Activated CD4-positive, alpha-beta T cell treated with anti-CD3 and anti-CD28 coated beads, Interleukin-2, amount 10 ng/mL, durations not matched to agents 7 days and 5 days (primary cell): ENCODE measurements around the gene RSRC1. TPM values are rescaled to one million over a fixed set of nuclear protein-coding genes. Genes with fewer than 3 reads are reported as not detected.

Experiments used
- CTCF ChIA-PET: fragments of 350-600 bp; sonication (Branson Sonifier 250); formaldehyde crosslinking; loops from one replicate; lab custom pipeline; 2021; ENCODE audit warnings: antibody characterized with exemption; lab: Charles Lee
- POLR2A ChIA-PET: fragments of 350-600 bp; sonication (Branson Sonifier 250); formaldehyde crosslinking; loops from one replicate; lab custom pipeline; 2021; ENCODE audit warnings: antibody characterized with exemption; lab: Charles Lee
- DNase-seq: peaks from one replicate; pipeline ENCODE4 v3.0.0-alpha.2; 2020
- H3K27ac Mint-ChIP-seq: one replicate; pipeline ENCODE4 v1.8.0; 2021; ENCODE audit warnings: mild to moderate bottlenecking, moderate library complexity, mixed read lengths
- H3K27me3 Mint-ChIP-seq: one replicate; pipeline ENCODE4 v1.8.0; 2021; ENCODE audit warnings: mixed read lengths
- H3K36me3 Mint-ChIP-seq: one replicate; pipeline ENCODE4 v1.8.0; 2021; ENCODE audit warnings: low read depth, mixed read lengths
- H3K4me1 Mint-ChIP-seq: one replicate; pipeline ENCODE4 v1.8.0; 2021; ENCODE audit warnings: mixed read lengths
- H3K4me3 Mint-ChIP-seq: one replicate; pipeline ENCODE4 v1.8.0; 2021; ENCODE audit warnings: mild to moderate bottlenecking, moderate library complexity, mixed read lengths
- H3K9me3 Mint-ChIP-seq: one replicate; pipeline ENCODE4 v1.8.0; 2021; ENCODE audit warnings: mixed read lengths
- total RNA-seq, 2 experiments: library from RNA; stranded (reverse); gene quantifications; one replicate each; pipeline ENCODE4 v1.2.3, GENCODE V29; 2021

Gene RSRC1
- total RNA-seq, 2 experiments from 2014 or later = 41.3 to 46.1 TPM

- Mint-ChIP-seq H3K27ac (no peak overlapping the region), H3K4me3 (peak overlapping the region; percentile 23), H3K4me1 (peaks cover 40% of the 10 kb centered on the region), H3K9me3 (peaks cover 4% of the 10 kb centered on the region), H3K27me3 (peaks cover 93% of the 10 kb centered on the region), H3K36me3 (peaks cover 3% of the 10 kb centered on the region)
- CTCF ChIA-PET = interaction anchor here (0.7 kb wide), 1 partner anchor 17 kb away, joined by 3 read pairs; no protein-coding TSS in a partner anchor
- POLR2A ChIA-PET = no interaction called here
- no peak for DNase-seq
Observed at GRCh38 chr3:158103081-158103886, 6.6 kb upstream of the RSRC1 start.

- H3K27ac Mint-ChIP-seq = peak overlapping the region; percentile 68
- DNase-seq = no peak
- peaks cover 91% of the 10 kb centered on the region for H3K27me3 Mint-ChIP-seq
- peaks cover 3% of the 10 kb centered on the region for H3K36me3 Mint-ChIP-seq
- H3K4me3 Mint-ChIP-seq = peak overlapping the region; percentile 23
- ChIA-PET POLR2A (no interaction called here), CTCF (interaction anchor here (0.7 kb wide), 1 partner anchor 16 kb away, joined by 3 read pairs; no protein-coding TSS in a partner anchor)
- peaks cover 4% of the 10 kb centered on the region for H3K9me3 Mint-ChIP-seq
- peaks cover 38% of the 10 kb centered on the region for H3K4me1 Mint-ChIP-seq
Observed at GRCh38 chr3:158103887-158104327, 6.0 kb upstream of the RSRC1 start.

DNA sequence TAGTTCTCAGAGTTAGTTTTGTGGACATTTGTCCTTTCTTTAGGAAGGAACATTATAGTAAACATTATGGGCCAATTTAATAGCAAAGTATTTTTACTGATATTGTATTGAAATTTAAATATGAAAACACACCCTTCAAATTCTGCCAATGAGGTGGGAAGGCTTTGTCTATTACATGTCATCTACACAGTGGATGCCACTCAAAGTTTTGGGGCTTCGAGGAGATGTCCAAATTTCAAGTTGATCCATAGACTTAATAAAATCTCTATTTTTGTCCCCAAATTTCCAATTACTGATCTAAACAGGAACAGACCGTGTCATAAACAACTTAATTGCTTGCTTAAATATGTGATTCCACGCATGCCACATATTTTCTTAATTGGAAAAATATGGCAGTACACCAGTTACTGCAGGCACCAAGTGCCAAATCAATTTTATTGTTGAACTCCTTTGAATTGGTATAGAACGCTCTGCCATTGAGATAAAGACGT lies 5.4 kb upstream of the RSRC1 start:
- peaks cover 40% of the 10 kb centered on the region for H3K4me1 Mint-ChIP-seq
- no peak for DNase-seq

DNA sequence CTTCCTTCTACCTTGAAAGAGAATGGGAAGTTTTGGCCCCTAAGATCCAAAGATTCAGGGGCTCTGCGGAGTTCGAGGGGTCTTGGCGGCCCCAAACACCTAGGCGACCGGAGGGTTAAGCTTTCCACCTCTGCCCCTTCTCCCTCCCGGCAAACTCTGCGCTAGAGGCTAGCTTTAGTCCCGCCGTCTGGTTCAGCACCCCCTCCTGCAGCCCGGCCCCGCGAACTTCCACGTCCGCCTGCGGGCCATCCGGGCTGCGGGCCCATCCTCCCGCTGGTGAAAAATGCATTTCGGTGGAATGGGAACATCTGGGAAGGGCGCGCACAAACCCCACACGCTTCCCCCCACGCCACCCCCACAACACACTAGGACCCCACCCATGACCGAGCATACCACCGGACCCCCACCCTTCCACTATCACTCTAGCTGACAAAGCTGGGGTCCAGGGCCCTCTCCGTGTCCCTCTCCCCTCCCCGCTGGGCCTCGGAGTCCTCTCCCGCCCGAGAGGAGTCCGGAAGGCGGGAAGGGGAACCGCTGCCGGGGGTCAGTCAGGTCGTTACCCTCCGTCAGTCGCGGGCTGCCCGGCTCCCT lies 4.7 kb upstream of the RSRC1 start:
- DNase-seq = no peak
- ChIA-PET POLR2A (no interaction called here), CTCF (interaction anchor here (1.3 kb wide), 1 partner anchor 9 kb away, joined by 3 read pairs; no protein-coding TSS in a partner anchor)
- Mint-ChIP-seq H3K27ac (peak overlapping the region; percentile 57), H3K4me3 (peak overlapping the region; percentile 71), H3K4me1 (peaks cover 44% of the 10 kb centered on the region), H3K36me3 (peaks cover 3% of the 10 kb centered on the region), H3K9me3 (peaks cover 4% of the 10 kb centered on the region), H3K27me3 (peaks cover 83% of the 10 kb centered on the region)

More for the DNA sequence above, 5.4 kb upstream of the RSRC1 start:
- POLR2A ChIA-PET = no interaction called here
- Mint-ChIP-seq H3K9me3 (peaks cover 4% of the 10 kb centered on the region), H3K27me3 (peaks cover 87% of the 10 kb centered on the region), H3K27ac (peak overlapping the region; percentile 19), H3K36me3 (peaks cover 3% of the 10 kb centered on the region), H3K4me3 (peak overlapping the region; percentile 23)
- CTCF ChIA-PET = interaction anchor here (0.7 to 1.3 kb wide), 2 partner anchors 8 to 16 kb away, joined by 3 read pairs; no protein-coding TSS in a partner anchor

- Mint-ChIP-seq H3K4me3 (peak overlapping the region; percentile 71), H3K9me3 (peaks cover 4% of the 10 kb centered on the region), H3K27me3 (peaks cover 78% of the 10 kb centered on the region), H3K27ac (peak overlapping the region; percentile 80), H3K4me1 (peaks cover 47% of the 10 kb centered on the region), H3K36me3 (peaks cover 1% of the 10 kb centered on the region)
- ChIA-PET CTCF (interaction anchor here (1.3 kb wide), 1 partner anchor 10 kb away, joined by 3 read pairs; no protein-coding TSS in a partner anchor), POLR2A (no interaction called here)
- DNase-seq = no peak
Observed at GRCh38 chr3:158105710-158106253, 4.1 kb upstream of the RSRC1 start.

GRCh38 chr3:158106766-158107471 lies 3.0 kb upstream of the RSRC1 start:
- Mint-ChIP-seq H3K27ac (no peak overlapping the region), H3K4me1 (peaks cover 58% of the 10 kb centered on the region), H3K36me3 (peaks cover 5% of the 10 kb centered on the region), H3K27me3 (peaks cover 69% of the 10 kb centered on the region), H3K4me3 (peak overlapping the region; percentile 58), H3K9me3 (peaks cover 4% of the 10 kb centered on the region)
- no peak for DNase-seq
- POLR2A ChIA-PET = no interaction called here
- CTCF ChIA-PET = interaction anchor here (0.6 to 1.0 kb wide), 2 partner anchors 11 to 603 kb away, joined by 3 read pairs; partner anchors contain the start of gene VEPH1

DNA sequence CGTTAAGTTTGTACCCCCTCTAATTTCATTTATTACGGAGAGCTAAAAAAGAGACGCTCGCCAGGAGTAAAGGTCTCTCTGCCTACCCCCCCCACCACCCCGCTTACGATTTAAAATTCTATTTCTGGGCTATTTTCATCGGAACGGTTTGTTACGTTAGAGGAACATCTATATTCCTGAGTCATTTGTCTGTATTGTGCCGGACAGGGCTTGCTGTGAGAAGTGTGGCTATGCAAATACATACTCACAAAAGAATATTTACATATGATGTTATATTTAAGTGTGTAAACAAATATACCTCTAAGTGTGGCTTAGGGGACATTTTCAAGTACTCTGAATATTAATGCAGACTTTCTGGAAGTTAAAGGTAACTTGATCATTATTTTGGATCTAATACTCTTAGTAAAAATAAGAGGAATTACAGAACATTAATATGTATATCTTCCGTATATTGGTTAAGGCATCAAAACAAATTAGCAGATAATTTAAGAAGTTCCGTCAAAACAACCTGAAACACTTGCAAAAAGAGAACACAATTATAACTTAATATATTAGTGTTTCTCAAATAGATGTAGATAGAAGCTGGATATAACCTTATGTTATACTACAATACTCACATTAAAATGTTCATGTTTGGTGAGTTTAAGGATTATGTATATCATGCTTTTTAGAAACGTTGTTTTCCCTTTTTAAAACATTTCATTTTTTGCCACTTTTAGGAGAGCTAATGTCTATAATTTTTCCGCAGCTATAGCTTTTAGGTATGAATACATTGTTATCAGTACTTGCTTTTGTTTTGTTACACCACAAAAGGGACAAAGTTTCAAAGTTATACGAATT lies 2.1 kb upstream of the RSRC1 start:
- ChIA-PET CTCF (interaction anchor here (1.0 kb wide), 1 partner anchor 12 kb away, joined by 3 read pairs; no protein-coding TSS in a partner anchor), POLR2A (no interaction called here)
- Mint-ChIP-seq H3K4me3 (peak overlapping the region; percentile 27), H3K27ac (no peak overlapping the region), H3K36me3 (peaks cover 8% of the 10 kb centered on the region), H3K27me3 (peaks cover 60% of the 10 kb centered on the region), H3K4me1 (peaks cover 63% of the 10 kb centered on the region), H3K9me3 (peaks cover 3% of the 10 kb centered on the region)
- DNase-seq = no peak

DNA sequence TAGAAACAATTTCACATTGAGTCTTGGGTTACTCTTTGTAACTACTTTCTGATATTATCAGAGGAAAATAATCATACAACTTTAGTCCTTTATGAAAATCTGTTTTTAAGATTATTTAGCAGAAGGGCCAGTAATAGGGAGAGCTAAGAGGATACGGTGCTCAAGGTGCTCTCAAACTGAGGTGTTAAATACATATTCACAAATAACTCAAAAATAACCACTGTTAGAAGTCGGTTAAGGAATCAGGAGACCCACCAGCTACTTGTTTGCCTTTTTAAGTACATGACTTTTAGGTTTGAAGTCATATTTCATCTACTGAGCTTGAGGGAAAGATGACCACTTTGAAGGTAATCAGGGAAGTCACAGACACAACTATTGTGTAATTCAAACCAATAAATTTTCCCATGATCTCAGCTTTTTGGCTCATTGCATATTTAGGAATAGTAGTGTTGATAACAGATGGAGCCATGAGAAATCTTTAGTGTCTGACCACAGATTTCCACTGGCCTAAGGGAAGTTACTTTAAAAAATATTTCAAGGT lies 1.4 kb upstream of the RSRC1 start:
- CTCF ChIA-PET = interaction anchor here (0.9 kb wide), 1 partner anchor 9 kb away, joined by 3 read pairs; no protein-coding TSS in a partner anchor
- peaks cover 12% of the 10 kb centered on the region for H3K36me3 Mint-ChIP-seq
- DNase-seq = no peak
- H3K27ac Mint-ChIP-seq = no peak overlapping the region
- peaks cover 62% of the 10 kb centered on the region for H3K4me1 Mint-ChIP-seq
- H3K27me3 Mint-ChIP-seq = peaks cover 53% of the 10 kb centered on the region
- peaks cover 6% of the 10 kb centered on the region for H3K9me3 Mint-ChIP-seq
- H3K4me3 Mint-ChIP-seq = peak overlapping the region; percentile 10
- POLR2A ChIA-PET = no interaction called here

GRCh38 chr3:158109295-158109803 lies 540 bp upstream of the RSRC1 start:
- CTCF ChIA-PET = interaction anchor here (0.6 to 1.2 kb wide), 4 partner anchors 8 to 997 kb away, joined by 3 read pairs; no protein-coding TSS in a partner anchor
- H3K4me1 Mint-ChIP-seq = peaks cover 53% of the 10 kb centered on the region
- H3K36me3 Mint-ChIP-seq = peaks cover 18% of the 10 kb centered on the region
- peaks cover 13% of the 10 kb centered on the region for H3K9me3 Mint-ChIP-seq
- peak overlapping the region; percentile 84 for H3K4me3 Mint-ChIP-seq
- peaks cover 45% of the 10 kb centered on the region for H3K27me3 Mint-ChIP-seq
- peak overlapping the region; percentile 83 for H3K27ac Mint-ChIP-seq
- DNase-seq = no peak
- POLR2A ChIA-PET = interaction anchor here (0.6 kb wide), 1 partner anchor 13 kb away, joined by 3 read pairs; no protein-coding TSS in a partner anchor

GRCh38 chr3:158110658-158111018 lies 749 bp downstream of the RSRC1 start:
- ChIA-PET CTCF (interaction anchor here (0.9 to 1.2 kb wide), 3 partner anchors 13 to 28 kb away, joined by 3 to 5 read pairs (median 3); no protein-coding TSS in a partner anchor), POLR2A (no interaction called here)
- Mint-ChIP-seq H3K4me1 (peaks cover 45% of the 10 kb centered on the region), H3K4me3 (peak overlapping the region; percentile 84), H3K9me3 (peaks cover 16% of the 10 kb centered on the region), H3K27ac (peak overlapping the region; percentile 83), H3K27me3 (peaks cover 35% of the 10 kb centered on the region), H3K36me3 (peaks cover 18% of the 10 kb centered on the region)
- DNase-seq = no peak

DNA sequence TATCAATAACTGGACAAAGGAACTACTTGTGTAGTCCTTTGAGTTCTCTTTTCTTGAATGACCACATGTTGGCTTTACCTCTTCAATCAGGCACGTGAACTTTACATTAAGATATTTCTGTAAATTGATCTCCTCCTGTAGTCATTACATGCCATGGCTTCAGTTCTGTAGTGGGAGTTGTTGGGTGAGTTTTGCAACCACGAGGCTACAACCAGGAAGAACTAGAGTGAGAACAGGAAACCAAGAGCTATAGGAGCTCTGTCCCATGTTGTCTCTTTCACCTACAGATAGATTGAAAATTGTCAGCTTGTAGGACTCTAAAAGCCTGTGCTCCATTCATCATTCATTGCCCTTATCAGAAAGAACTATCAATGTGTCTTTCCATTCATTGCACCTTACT lies 2.0 kb downstream of the RSRC1 start:
- no peak for DNase-seq
- peaks cover 37% of the 10 kb centered on the region for H3K4me1 Mint-ChIP-seq
- H3K36me3 Mint-ChIP-seq = peaks cover 18% of the 10 kb centered on the region
- no peak overlapping the region for H3K4me3 Mint-ChIP-seq
- CTCF ChIA-PET = no interaction called here
- no peak overlapping the region for H3K27ac Mint-ChIP-seq
- H3K27me3 Mint-ChIP-seq = peaks cover 24% of the 10 kb centered on the region
- H3K9me3 Mint-ChIP-seq = peaks cover 16% of the 10 kb centered on the region
- POLR2A ChIA-PET = no interaction called here
